ENCODE measurements around the gene CYB5R3. TPM values are rescaled to one million over a fixed set of nuclear protein-coding genes. Genes with fewer than 3 reads are reported as not detected.
"Not testable (repeated sequence)": the region's sequence is repeated elsewhere in the genome, so short reads cannot be mapped to it uniquely, and the experiment has no call there.

The CYB5R3 gene
- total RNA-seq, 4 donors from 2014 or later = 107 to 159 (median 138) TPM

DNA sequence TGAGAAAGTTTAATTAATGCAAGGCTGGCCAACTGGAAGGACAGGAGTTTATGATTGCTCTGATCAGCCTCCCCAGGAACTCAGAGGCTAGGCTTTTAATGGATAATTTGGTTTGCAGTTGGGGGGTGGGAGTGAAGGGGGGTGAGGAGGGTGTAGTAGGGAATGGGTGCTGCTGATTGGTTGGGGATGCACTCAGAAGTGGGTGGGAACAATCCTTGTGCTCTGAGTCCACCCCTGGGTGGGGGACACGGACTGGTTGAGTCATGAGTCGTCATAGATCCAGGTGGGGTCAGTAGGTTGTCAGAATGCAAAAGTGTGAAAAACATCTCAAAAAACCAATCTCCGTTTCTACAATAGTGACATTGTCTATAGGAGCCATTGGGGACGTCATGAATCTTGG is 20.9 kb upstream of the CYB5R3 start:
- WGBS = 86% methylated on average over 4 of the region's 4 CpGs
- H3K27ac ChIP-seq = no peak overlapping the region
- H3K36me3 ChIP-seq = no peaks in the 10 kb centered on the region

GRCh38 chr22:42666393-42666792 is 17.2 kb upstream of the CYB5R3 start:
- DNase-seq (ENCODE audit: low spot score in 2 of 2); H3K27me3 ChIP-seq; H3K36me3 ChIP-seq; H3K9me3 ChIP-seq; H3K27ac ChIP-seq; H3K4me3 ChIP-seq: not testable (repeated sequence)
- H3K4me1 ChIP-seq = peaks cover 31% of the 10 kb centered on the region
- 87% methylated on average over 3 of the region's 3 CpGs for WGBS

More for the DNA sequence above, 20.9 kb upstream of the CYB5R3 start:
- H3K9me3 ChIP-seq = no peaks in the 10 kb centered on the region
- H3K27me3 ChIP-seq = no peaks in the 10 kb centered on the region
- H3K4me1 ChIP-seq = peaks cover 22% of the 10 kb centered on the region
- TF ChIP-seq POLR2A (IDR thresholded peaks at IDR 0.05) (no peak), POLR2AphosphoS5 (IDR thresholded peaks at IDR 0.05) (no peak)
- TF ChIP-seq, protein P1, sequence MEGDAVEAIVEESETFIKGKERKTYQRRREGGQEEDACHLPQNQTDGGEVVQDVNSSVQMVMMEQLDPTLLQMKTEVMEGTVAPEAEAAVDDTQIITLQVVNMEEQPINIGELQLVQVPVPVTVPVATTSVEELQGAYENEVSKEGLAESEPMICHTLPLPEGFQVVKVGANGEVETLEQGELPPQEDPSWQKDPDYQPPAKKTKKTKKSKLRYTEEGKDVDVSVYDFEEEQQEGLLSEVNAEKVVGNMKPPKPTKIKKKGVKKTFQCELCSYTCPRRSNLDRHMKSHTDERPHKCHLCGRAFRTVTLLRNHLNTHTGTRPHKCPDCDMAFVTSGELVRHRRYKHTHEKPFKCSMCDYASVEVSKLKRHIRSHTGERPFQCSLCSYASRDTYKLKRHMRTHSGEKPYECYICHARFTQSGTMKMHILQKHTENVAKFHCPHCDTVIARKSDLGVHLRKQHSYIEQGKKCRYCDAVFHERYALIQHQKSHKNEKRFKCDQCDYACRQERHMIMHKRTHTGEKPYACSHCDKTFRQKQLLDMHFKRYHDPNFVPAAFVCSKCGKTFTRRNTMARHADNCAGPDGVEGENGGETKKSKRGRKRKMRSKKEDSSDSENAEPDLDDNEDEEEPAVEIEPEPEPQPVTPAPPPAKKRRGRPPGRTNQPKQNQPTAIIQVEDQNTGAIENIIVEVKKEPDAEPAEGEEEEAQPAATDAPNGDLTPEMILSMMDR (IDR thresholded peaks at IDR 0.05) = no peak
- DNase-seq (ENCODE audit: low spot score in 2 of 2) = no peak
- no peak overlapping the region for H3K4me3 ChIP-seq

GRCh38 chr22:42664976-42665831 is 16.0 kb upstream of the CYB5R3 start:
- WGBS = 51% methylated on average over 11 of the region's 11 CpGs

GRCh38 chr22:42661985-42662831 is 13.0 kb upstream of the CYB5R3 start:
- DNase-seq (ENCODE audit: low spot score in 2 of 2) = peak; percentile 86 to 90
- TF ChIP-seq, protein P1 (IDR thresholded peaks at IDR 0.05) = peak; percentile 69 to 81
- no peak for TF ChIP-seq EP300 (IDR thresholded peaks at IDR 0.05)
- H3K27ac ChIP-seq = no peak overlapping the region

More at GRCh38 chr22:42664976-42665831, 16.0 kb upstream of the CYB5R3 start:
- TF ChIP-seq EP300 (IDR thresholded peaks at IDR 0.05) (no peak), POLR2AphosphoS5 (IDR thresholded peaks at IDR 0.05) (no peak), POLR2A (IDR thresholded peaks at IDR 0.05) (no peak)
- TF ChIP-seq, protein P1 (IDR thresholded peaks at IDR 0.05) = no peak
- no peak for DNase-seq (ENCODE audit: low spot score in 2 of 2)
- Histone ChIP-seq H3K4me1 (peaks cover 29% of the 10 kb centered on the region), H3K27me3 (no peaks in the 10 kb centered on the region), H3K9me3 (no peaks in the 10 kb centered on the region), H3K4me3 (no peak overlapping the region), H3K36me3 (no peaks in the 10 kb centered on the region), H3K27ac (peak overlapping the region; percentile 31)

GRCh38 chr22:42656578-42656977 is 7.4 kb upstream of the CYB5R3 start:
- WGBS = 94% methylated on average over 8 of the region's 8 CpGs
- Histone ChIP-seq H3K4me3 (no peak overlapping the region), H3K9me3 (no peaks in the 10 kb centered on the region), H3K27me3 (no peaks in the 10 kb centered on the region), H3K4me1 (peaks cover 5% of the 10 kb centered on the region), H3K27ac (no peak overlapping the region), H3K36me3 (no peaks in the 10 kb centered on the region)
- DNase-seq (ENCODE audit: low spot score in 2 of 2) = no peak
- no peak for TF ChIP-seq POLR2AphosphoS5 (IDR thresholded peaks at IDR 0.05)
- no peak for TF ChIP-seq EP300 (IDR thresholded peaks at IDR 0.05)
- TF ChIP-seq, protein P1 (IDR thresholded peaks at IDR 0.05) = no peak
- no peak for TF ChIP-seq POLR2A (IDR thresholded peaks at IDR 0.05)

More at GRCh38 chr22:42661985-42662831, 13.0 kb upstream of the CYB5R3 start:
- Histone ChIP-seq H3K27me3 (no peaks in the 10 kb centered on the region), H3K4me1 (peaks cover 29% of the 10 kb centered on the region), H3K36me3 (no peaks in the 10 kb centered on the region), H3K9me3 (no peaks in the 10 kb centered on the region), H3K4me3 (peak overlapping the region; percentile 37)
- WGBS = 0% methylated on average over 13 of the region's 68 CpGs

Measured in suprapubic skin (tissue), 4 donors.